SK-N-SH treated with all-trans-retinoic acid at 6 μM for 48 hours (cell line): ENCODE measurements around the gene CNEP1R1.

ENCODE experiments used
- ATAC-seq: fragments of 200-7000 bp; cut with Tn5 transposase; 3 replicates; pipeline ENCODE4 v1.9.1; 2020; ENCODE audit warnings: mild to moderate bottlenecking, moderate library complexity
- ARNTL ChIP-seq: fragments of 450-650 bp; formaldehyde crosslinking; IDR thresholded peaks from 2 replicates; pipeline ENCODE4 v1.5.0; 2020; ENCODE audit warnings: low read depth, mild to moderate bottlenecking, moderate library complexity, borderline replicate concordance
- BACH2 ChIP-seq: fragments of 250-450 bp; sonication (Bioruptor Pico); IDR thresholded peaks from 2 replicates; pipeline ENCODE4 v1.9.0; 2021; ENCODE audit warnings: mild to moderate bottlenecking, borderline replicate concordance
- CREB5 ChIP-seq: fragments of 250-450 bp; sonication (Bioruptor Pico); IDR thresholded peaks from 2 replicates; pipeline ENCODE4 v1.5.1; 2020; ENCODE audit warnings: low read depth, mild to moderate bottlenecking, moderate library complexity
- CSDC2 ChIP-seq: fragments of 250-450 bp; sonication (Bioruptor Pico); IDR thresholded peaks from 2 replicates; pipeline ENCODE4 v1.5.0; 2020; ENCODE audit warnings: mild to moderate bottlenecking, moderate library complexity
- CSRNP3 ChIP-seq: fragments of 250-450 bp; sonication (Bioruptor Pico); IDR thresholded peaks from 2 replicates; pipeline ENCODE4 v1.5.1; 2021; ENCODE audit warnings: mild to moderate bottlenecking, moderate library complexity
- ESRRG ChIP-seq: fragments of 250-450 bp; sonication (Bioruptor Pico); IDR thresholded peaks from 2 replicates; pipeline ENCODE4 v1.6.1; 2021; ENCODE audit warnings: mild to moderate bottlenecking
- GLIS3 ChIP-seq: fragments of 250-450 bp; sonication (Bioruptor Pico); IDR thresholded peaks from 2 replicates; pipeline ENCODE4 v1.5.0; 2020; ENCODE audit warnings: mild to moderate bottlenecking, moderate library complexity
- ISL1 ChIP-seq: fragments of 250-450 bp; sonication (Bioruptor Pico); IDR thresholded peaks from 2 replicates; pipeline ENCODE4 v2.1.2; 2022; ENCODE audit warnings: mild to moderate bottlenecking, moderate library complexity
- OSR1 ChIP-seq: fragments of 250-450 bp; sonication (Bioruptor Pico); IDR thresholded peaks from 2 replicates; pipeline ENCODE4 v1.8.0; 2022; ENCODE audit warnings: moderate library complexity, mild to moderate bottlenecking, inconsistent platforms
- PPARA ChIP-seq: fragments of 250-450 bp; sonication (Bioruptor Pico); IDR thresholded peaks from 2 replicates; pipeline ENCODE4 v1.5.0; 2020; ENCODE audit warnings: mild to moderate bottlenecking, borderline replicate concordance
- RARB ChIP-seq: fragments of 250-450 bp; sonication (Bioruptor Pico); IDR thresholded peaks from 2 replicates; pipeline ENCODE4 v1.8.0; 2021; ENCODE audit warnings: mild to moderate bottlenecking, moderate library complexity
- SNAI2 ChIP-seq: fragments of 250-450 bp; sonication (Bioruptor Pico); IDR thresholded peaks from 2 replicates; pipeline ENCODE4 v1.5.0; 2020; ENCODE audit warnings: mild to moderate bottlenecking, moderate library complexity
- TCF4 ChIP-seq: fragments of 250-450 bp; sonication (Bioruptor Pico); IDR thresholded peaks from 2 replicates; pipeline ENCODE4 v1.8.0; 2021; ENCODE audit warnings: mild to moderate bottlenecking, moderate library complexity, borderline replicate concordance
- TOX ChIP-seq: fragments of 250-450 bp; sonication (Bioruptor Pico); IDR thresholded peaks from 2 replicates; pipeline ENCODE4 v1.8.0; 2021; ENCODE audit warnings: mild to moderate bottlenecking, moderate library complexity, borderline replicate concordance
- ZC3H10 ChIP-seq: fragments of 250-450 bp; sonication (Bioruptor Pico); IDR thresholded peaks from 2 replicates; pipeline ENCODE4 v1.5.1; 2021; ENCODE audit warnings: mild to moderate bottlenecking, moderate library complexity
- ZFP30 ChIP-seq: fragments of 450-650 bp; formaldehyde crosslinking; IDR thresholded peaks from 2 replicates; pipeline ENCODE4 v1.5.0; 2022; ENCODE audit warnings: mild to moderate bottlenecking, moderate library complexity
- ZNF565 ChIP-seq: fragments of 450-650 bp; formaldehyde crosslinking; conservative IDR thresholded peaks from 2 replicates; pipeline ENCODE4 v1.5.0; 2020; ENCODE audit warnings: low read depth, mild to moderate bottlenecking, moderate library complexity
- ZNF70 ChIP-seq: fragments of 450-650 bp; formaldehyde crosslinking; IDR thresholded peaks from 2 replicates; pipeline ENCODE4 v1.5.0; 2020; ENCODE audit warnings: mild to moderate bottlenecking, moderate library complexity
- ZNF8 ChIP-seq: fragments of 450-650 bp; formaldehyde crosslinking; IDR thresholded peaks from 2 replicates; pipeline ENCODE4 v1.5.0; 2020; ENCODE audit warnings: mild to moderate bottlenecking, moderate library complexity
- TF ChIP-seq, protein P1 (sequence below): fragments of 250-450 bp; sonication (Bioruptor Pico); IDR thresholded peaks from 2 replicates; pipeline ENCODE4 v1.8.0; 2021; ENCODE audit warnings: low read depth, mild to moderate bottlenecking, moderate library complexity, borderline replicate concordance
- TF ChIP-seq, protein P2 (sequence below): fragments of 250-450 bp; sonication (Bioruptor Pico); IDR thresholded peaks from 2 replicates; pipeline ENCODE4 v1.5.0; 2020; ENCODE audit warnings: mild to moderate bottlenecking, moderate library complexity
- TF ChIP-seq, protein P3 (sequence below): fragments of 250-450 bp; sonication (Bioruptor Pico); IDR thresholded peaks from 2 replicates; pipeline ENCODE4 v1.8.0; 2020; ENCODE audit warnings: mild to moderate bottlenecking, moderate library complexity, borderline replicate concordance

The CNEP1R1 gene

DNA sequence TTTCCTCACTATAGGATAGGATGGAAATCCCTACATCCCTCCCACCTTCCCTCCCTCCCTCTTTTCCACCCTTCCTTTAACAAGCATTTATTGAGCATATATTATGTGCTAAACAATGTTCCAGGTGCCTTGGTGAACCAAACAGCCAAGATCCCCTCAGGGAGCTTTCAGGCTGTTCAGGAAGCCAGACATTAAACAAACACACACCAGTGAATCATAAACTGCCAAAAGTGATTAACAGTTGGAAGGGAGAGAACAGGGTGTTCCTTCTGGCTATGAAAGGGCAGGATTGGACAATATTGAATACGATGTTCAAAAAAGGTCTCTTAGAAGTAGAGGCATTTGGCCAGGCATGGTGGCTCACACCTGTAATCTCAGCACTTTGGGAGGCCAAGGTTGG lies 22.8 kb upstream of the CNEP1R1 start:
- TF ChIP-seq ESRRG (CRISPR knock-in tag) (no peak), CREB5 (CRISPR knock-in tag) (no peak), TCF4 (CRISPR knock-in tag) (no peak), ZNF70 (CRISPR knock-in tag) (no peak), CSDC2 (no peak), ARNTL (CRISPR knock-in tag) (no peak), ZC3H10 (no peak), TOX (no peak), ISL1 (no peak), CSRNP3 (CRISPR knock-in tag) (no peak), ZFP30 (no peak), RARB (CRISPR knock-in tag) (no peak), GLIS3 (CRISPR knock-in tag) (no peak)
- TF ChIP-seq, protein P1, sequence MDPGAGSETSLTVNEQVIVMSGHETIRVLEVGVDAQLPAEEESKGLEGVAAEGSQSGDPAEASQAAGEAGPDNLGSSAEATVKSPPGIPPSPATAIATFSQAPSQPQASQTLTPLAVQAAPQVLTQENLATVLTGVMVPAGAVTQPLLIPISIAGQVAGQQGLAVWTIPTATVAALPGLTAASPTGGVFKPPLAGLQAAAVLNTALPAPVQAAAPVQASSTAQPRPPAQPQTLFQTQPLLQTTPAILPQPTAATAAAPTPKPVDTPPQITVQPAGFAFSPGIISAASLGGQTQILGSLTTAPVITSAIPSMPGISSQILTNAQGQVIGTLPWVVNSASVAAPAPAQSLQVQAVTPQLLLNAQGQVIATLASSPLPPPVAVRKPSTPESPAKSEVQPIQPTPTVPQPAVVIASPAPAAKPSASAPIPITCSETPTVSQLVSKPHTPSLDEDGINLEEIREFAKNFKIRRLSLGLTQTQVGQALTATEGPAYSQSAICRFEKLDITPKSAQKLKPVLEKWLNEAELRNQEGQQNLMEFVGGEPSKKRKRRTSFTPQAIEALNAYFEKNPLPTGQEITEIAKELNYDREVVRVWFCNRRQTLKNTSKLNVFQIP (CRISPR knock-in tag), result no peak
- TF ChIP-seq, protein P2, sequence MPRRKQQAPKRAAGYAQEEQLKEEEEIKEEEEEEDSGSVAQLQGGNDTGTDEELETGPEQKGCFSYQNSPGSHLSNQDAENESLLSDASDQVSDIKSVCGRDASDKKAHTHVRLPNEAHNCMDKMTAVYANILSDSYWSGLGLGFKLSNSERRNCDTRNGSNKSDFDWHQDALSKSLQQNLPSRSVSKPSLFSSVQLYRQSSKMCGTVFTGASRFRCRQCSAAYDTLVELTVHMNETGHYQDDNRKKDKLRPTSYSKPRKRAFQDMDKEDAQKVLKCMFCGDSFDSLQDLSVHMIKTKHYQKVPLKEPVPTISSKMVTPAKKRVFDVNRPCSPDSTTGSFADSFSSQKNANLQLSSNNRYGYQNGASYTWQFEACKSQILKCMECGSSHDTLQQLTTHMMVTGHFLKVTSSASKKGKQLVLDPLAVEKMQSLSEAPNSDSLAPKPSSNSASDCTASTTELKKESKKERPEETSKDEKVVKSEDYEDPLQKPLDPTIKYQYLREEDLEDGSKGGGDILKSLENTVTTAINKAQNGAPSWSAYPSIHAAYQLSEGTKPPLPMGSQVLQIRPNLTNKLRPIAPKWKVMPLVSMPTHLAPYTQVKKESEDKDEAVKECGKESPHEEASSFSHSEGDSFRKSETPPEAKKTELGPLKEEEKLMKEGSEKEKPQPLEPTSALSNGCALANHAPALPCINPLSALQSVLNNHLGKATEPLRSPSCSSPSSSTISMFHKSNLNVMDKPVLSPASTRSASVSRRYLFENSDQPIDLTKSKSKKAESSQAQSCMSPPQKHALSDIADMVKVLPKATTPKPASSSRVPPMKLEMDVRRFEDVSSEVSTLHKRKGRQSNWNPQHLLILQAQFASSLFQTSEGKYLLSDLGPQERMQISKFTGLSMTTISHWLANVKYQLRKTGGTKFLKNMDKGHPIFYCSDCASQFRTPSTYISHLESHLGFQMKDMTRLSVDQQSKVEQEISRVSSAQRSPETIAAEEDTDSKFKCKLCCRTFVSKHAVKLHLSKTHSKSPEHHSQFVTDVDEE, result no peak
- ATAC-seq, result no peak

- TF ChIP-seq, protein P2, result no peak
- TF ChIP-seq PPARA (CRISPR knock-in tag) (no peak), ZNF70 (CRISPR knock-in tag) (no peak), TOX (no peak), BACH2 (CRISPR knock-in tag) (no peak), CSRNP3 (CRISPR knock-in tag) (no peak), SNAI2 (CRISPR knock-in tag) (no peak), ESRRG (CRISPR knock-in tag) (no peak), ZNF565 (CRISPR knock-in tag) (no peak), ZNF8 (CRISPR knock-in tag) (no peak), ZC3H10 (no peak), ISL1 (no peak), GLIS3 (CRISPR knock-in tag) (no peak), OSR1 (CRISPR knock-in tag) (no peak), TCF4 (CRISPR knock-in tag) (no peak), ZFP30 (no peak)
- TF ChIP-seq, protein P3, sequence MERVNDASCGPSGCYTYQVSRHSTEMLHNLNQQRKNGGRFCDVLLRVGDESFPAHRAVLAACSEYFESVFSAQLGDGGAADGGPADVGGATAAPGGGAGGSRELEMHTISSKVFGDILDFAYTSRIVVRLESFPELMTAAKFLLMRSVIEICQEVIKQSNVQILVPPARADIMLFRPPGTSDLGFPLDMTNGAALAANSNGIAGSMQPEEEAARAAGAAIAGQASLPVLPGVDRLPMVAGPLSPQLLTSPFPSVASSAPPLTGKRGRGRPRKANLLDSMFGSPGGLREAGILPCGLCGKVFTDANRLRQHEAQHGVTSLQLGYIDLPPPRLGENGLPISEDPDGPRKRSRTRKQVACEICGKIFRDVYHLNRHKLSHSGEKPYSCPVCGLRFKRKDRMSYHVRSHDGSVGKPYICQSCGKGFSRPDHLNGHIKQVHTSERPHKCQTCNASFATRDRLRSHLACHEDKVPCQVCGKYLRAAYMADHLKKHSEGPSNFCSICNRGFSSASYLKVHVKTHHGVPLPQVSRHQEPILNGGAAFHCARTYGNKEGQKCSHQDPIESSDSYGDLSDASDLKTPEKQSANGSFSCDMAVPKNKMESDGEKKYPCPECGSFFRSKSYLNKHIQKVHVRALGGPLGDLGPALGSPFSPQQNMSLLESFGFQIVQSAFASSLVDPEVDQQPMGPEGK (CRISPR knock-in tag), result no peak
- TF ChIP-seq, protein P1 (CRISPR knock-in tag), result no peak
- TF ChIP-seq, all 23 proteins: peak for 0
- ATAC-seq, result no peak
Observed at GRCh38 chr16:50004239-50004638, 20.8 kb upstream of the CNEP1R1 start.
